ENCODE data around the gene SUSD4.

DNA sequence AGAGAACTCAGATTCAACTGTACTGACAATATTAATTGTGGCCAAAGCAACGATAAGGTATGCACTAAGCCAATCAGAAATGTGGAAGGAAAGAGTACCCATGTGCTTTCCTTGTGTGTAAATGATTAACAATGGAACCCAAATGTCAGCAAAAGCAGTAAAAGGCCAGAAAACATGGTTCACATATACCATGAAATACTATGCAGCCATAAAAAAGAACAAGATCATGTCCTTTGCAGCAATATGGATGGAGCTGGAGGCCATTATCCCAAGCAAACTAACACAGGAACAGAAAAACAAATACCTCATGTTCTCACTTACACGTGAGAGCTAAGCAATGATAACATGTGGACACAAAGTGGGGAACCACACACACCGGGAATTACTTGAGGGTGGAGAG is 78.5 kb downstream of the SUSD4 start:
- TF ChIP-seq, protein P1, sequence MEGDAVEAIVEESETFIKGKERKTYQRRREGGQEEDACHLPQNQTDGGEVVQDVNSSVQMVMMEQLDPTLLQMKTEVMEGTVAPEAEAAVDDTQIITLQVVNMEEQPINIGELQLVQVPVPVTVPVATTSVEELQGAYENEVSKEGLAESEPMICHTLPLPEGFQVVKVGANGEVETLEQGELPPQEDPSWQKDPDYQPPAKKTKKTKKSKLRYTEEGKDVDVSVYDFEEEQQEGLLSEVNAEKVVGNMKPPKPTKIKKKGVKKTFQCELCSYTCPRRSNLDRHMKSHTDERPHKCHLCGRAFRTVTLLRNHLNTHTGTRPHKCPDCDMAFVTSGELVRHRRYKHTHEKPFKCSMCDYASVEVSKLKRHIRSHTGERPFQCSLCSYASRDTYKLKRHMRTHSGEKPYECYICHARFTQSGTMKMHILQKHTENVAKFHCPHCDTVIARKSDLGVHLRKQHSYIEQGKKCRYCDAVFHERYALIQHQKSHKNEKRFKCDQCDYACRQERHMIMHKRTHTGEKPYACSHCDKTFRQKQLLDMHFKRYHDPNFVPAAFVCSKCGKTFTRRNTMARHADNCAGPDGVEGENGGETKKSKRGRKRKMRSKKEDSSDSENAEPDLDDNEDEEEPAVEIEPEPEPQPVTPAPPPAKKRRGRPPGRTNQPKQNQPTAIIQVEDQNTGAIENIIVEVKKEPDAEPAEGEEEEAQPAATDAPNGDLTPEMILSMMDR (IDR thresholded peaks at IDR 0.05) = no peak
- no peak for TF ChIP-seq EZH2 (IDR thresholded peaks at IDR 0.05)
